H1 (cell line): ENCODE data around the gene CFAP61. TPM values are rescaled to one million over a fixed set of nuclear protein-coding genes. Genes with fewer than 3 reads are reported as not detected.

Experiments
- CTCF ChIA-PET: fragments of 300-600 bp; sonication (Branson Sonifier 250); formaldehyde crosslinking; loops from one replicate; lab custom pipeline; 2021; ENCODE audit not compliant: partially characterized antibody; lab: Charles Lee
- POLR2A ChIA-PET: fragments of 300-600 bp; sonication (Branson Sonifier 250); formaldehyde crosslinking; loops from one replicate; lab custom pipeline; 2021; ENCODE audit warnings: inconsistent platforms; ENCODE audit not compliant: partially characterized antibody; lab: Charles Lee
- DNase-seq, 2 experiments: peaks; one replicate each; pipeline versions ENCODE4 v3.0.0 to v3.0.0-alpha.2; 2010 to 2022; ENCODE audit warnings: low spot score in 2 of 2, low read depth in 1 of 2, mixed read lengths in 1 of 2
- FAIRE-seq: peaks from 2 replicates; lab custom pipeline; 2011; peaks lifted over from hg19 to GRCh38; lab: Jason Lieb, UNC
- H2AFZ ChIP-seq: 2 replicates; pipeline ENCODE4 v1.8.1; 2012; ENCODE audit warnings: low read length, inconsistent platforms
- H2AK5ac ChIP-seq: 2 replicates; pipeline ENCODE4 v1.6.1; 2013; ENCODE audit warnings: low read depth, low read length
- H2BK120ac ChIP-seq: replicated peaks from 2 replicates; pipeline ENCODE3; 2013; ENCODE audit warnings: low read depth, low read length, inconsistent platforms
- H2BK12ac ChIP-seq: 2 replicates; pipeline ENCODE4 v1.6.1; 2013; ENCODE audit warnings: low read depth, low read length
- H2BK15ac ChIP-seq: 2 replicates; pipeline ENCODE4 v1.6.1; 2013; ENCODE audit warnings: low read length
- H2BK20ac ChIP-seq: 2 replicates; pipeline ENCODE4 v1.6.1; 2013; ENCODE audit warnings: low read length
- H2BK5ac ChIP-seq: 2 replicates; pipeline ENCODE4 v1.6.1; 2013; ENCODE audit warnings: low read depth, low read length
- H3K14ac ChIP-seq: 2 replicates; pipeline ENCODE4 v1.6.1; 2013; ENCODE audit warnings: inconsistent platforms; ENCODE audit not compliant: insufficient read length
- H3K18ac ChIP-seq: 2 replicates; pipeline ENCODE4 v1.6.1; 2013; ENCODE audit warnings: low read length; ENCODE audit errors: extremely low read depth
- H3K23ac ChIP-seq: 2 replicates; pipeline ENCODE4 v1.6.1; 2013; ENCODE audit warnings: inconsistent platforms; ENCODE audit not compliant: insufficient read length
- H3K23me2 ChIP-seq: 2 replicates; pipeline ENCODE4 v1.6.1; 2013; ENCODE audit warnings: low read depth, low read length
- H3K27ac ChIP-seq: 2 replicates; pipeline ENCODE4 v1.6.1; 2011; ENCODE audit warnings: low read depth, low read length, inconsistent platforms
- H3K27me3 ChIP-seq, 4 experiments: replicated peaks in 1 of 4; 1 replicate in 1 of 4; 2 replicates in 3 of 4; pipeline versions ENCODE4 v1.6.1 to v1.8.1; 2011 to 2013; ENCODE audit warnings: low read length in 3 of 4, mild to moderate bottlenecking in 3 of 4, inconsistent platforms in 2 of 4, mixed read lengths in 2 of 4, moderate library complexity in 1 of 4; ENCODE audit not compliant: control insufficient read depth in 3 of 4, insufficient read depth in 3 of 4; ENCODE audit errors: extremely low read depth in 1 of 4
- H3K36me3 ChIP-seq, 4 experiments: 2 replicates each; pipeline versions ENCODE4 v1.6.1 to v1.8.1; 2011 to 2013; ENCODE audit warnings: mild to moderate bottlenecking in 4 of 4, low read length in 3 of 4, moderate library complexity in 2 of 4, control low read depth in 1 of 4, inconsistent platforms in 1 of 4; ENCODE audit not compliant: insufficient read depth in 4 of 4, control insufficient read depth in 2 of 4
- H3K4ac ChIP-seq: replicated peaks from 2 replicates; pipeline ENCODE3; 2013; ENCODE audit warnings: low read length, low read depth, mixed read lengths, inconsistent platforms; ENCODE audit not compliant: insufficient read length
- H3K4me1 ChIP-seq, 4 experiments: replicated peaks in 1 of 4; 1 replicate in 1 of 4; 2 replicates in 3 of 4; pipeline versions ENCODE4 v1.6.1 to v1.8.1; 2011 to 2013; ENCODE audit warnings: low read length in 3 of 4, inconsistent platforms in 2 of 4, mixed read lengths in 1 of 4; ENCODE audit not compliant: insufficient read depth in 4 of 4, control insufficient read depth in 3 of 4
- H3K4me2 ChIP-seq, 2 experiments: 2 replicates each; pipeline versions ENCODE4 v1.6.1 to v1.8.1; 2011 to 2013; ENCODE audit warnings: low read depth in 2 of 2, low read length in 2 of 2, control low read depth in 1 of 2, inconsistent platforms in 1 of 2, mild to moderate bottlenecking in 1 of 2; ENCODE audit not compliant: insufficient read depth in 1 of 2
- H3K4me3 ChIP-seq, 4 experiments: fragments of 200-600, 300-600 bp in 1 of 4; sonication (generic), shearing (Covaris generic), sonication (Bioruptor Twin) in 1 of 4; 2 replicates each; pipeline versions ENCODE4 v1.5.1 to v1.8.1; 2011 to 2016; ENCODE audit warnings: low read length in 4 of 4, low read depth in 3 of 4, control low read depth in 2 of 4, inconsistent platforms in 2 of 4, mild to moderate bottlenecking in 2 of 4, mixed read lengths in 1 of 4, moderate library complexity in 1 of 4; ENCODE audit not compliant: insufficient read depth in 2 of 4; ENCODE audit errors: extremely low read depth in 1 of 4
- H3K56ac ChIP-seq: replicated peaks from 2 replicates; pipeline ENCODE3; 2013; ENCODE audit warnings: low read depth, mild to moderate bottlenecking, mixed read lengths, low read length, inconsistent platforms; ENCODE audit not compliant: insufficient read length
- H3K79me1 ChIP-seq: 2 replicates; pipeline ENCODE4 v1.6.1; 2013; ENCODE audit warnings: low read depth, low read length, control low read depth
- H3K79me2 ChIP-seq, 2 experiments: 2 replicates each; pipeline versions ENCODE4 v1.6.1 to v1.8.1; 2012 to 2013; ENCODE audit warnings: low read length in 2 of 2, mild to moderate bottlenecking in 2 of 2, inconsistent platforms in 1 of 2; ENCODE audit not compliant: insufficient read depth in 2 of 2, control insufficient read depth in 1 of 2
- H3K9ac ChIP-seq, 4 experiments: replicated peaks in 1 of 4; 1 replicate in 1 of 4; 2 replicates in 3 of 4; pipeline versions ENCODE4 v1.6.1 to v1.8.1; 2011 to 2013; ENCODE audit warnings: low read depth in 3 of 4, low read length in 3 of 4, control low read depth in 2 of 4, mild to moderate bottlenecking in 2 of 4, moderate library complexity in 2 of 4, inconsistent platforms in 1 of 4; ENCODE audit errors: extremely low read depth in 1 of 4
- H3K9me3 ChIP-seq, 2 experiments: 2 replicates each; pipeline versions ENCODE4 v1.6.1 to v1.8.1; 2012 to 2013; ENCODE audit warnings: mild to moderate bottlenecking in 2 of 2, moderate library complexity in 2 of 2, control low read depth in 1 of 2, inconsistent platforms in 1 of 2, low read depth in 1 of 2, low read length in 1 of 2, mixed read lengths in 1 of 2; ENCODE audit not compliant: insufficient read depth in 2 of 2
- H4K20me1 ChIP-seq, 2 experiments: replicated peaks in 1 of 2; 2 replicates each; pipeline versions ENCODE3 to v1.8.1; 2011 to 2013; ENCODE audit warnings: inconsistent platforms in 2 of 2, low read length in 2 of 2, mild to moderate bottlenecking in 1 of 2; ENCODE audit not compliant: insufficient read depth in 2 of 2, control insufficient read depth in 1 of 2
- H4K5ac ChIP-seq: 2 replicates; pipeline ENCODE4 v1.6.1; 2013; ENCODE audit warnings: low read length, low read depth, mixed read lengths, inconsistent platforms; ENCODE audit not compliant: insufficient read length
- H4K8ac ChIP-seq: 2 replicates; pipeline ENCODE4 v1.8.0; 2013; ENCODE audit warnings: mild to moderate bottlenecking, moderate library complexity, low read length, inconsistent platforms; ENCODE audit not compliant: insufficient read depth; ENCODE audit errors: extremely low read depth
- H4K91ac ChIP-seq: replicated peaks from 2 replicates; pipeline ENCODE3; 2013; ENCODE audit warnings: low read length, mixed read lengths, inconsistent platforms; ENCODE audit not compliant: insufficient read length
- BCL11A ChIP-seq, 2 experiments: IDR thresholded peaks; one replicate each; pipeline ENCODE4 v1.6.1; 2011; ENCODE audit warnings: low read depth in 2 of 2, low read length in 2 of 2, mild to moderate bottlenecking in 2 of 2
- POLR2AphosphoS5 ChIP-seq: IDR thresholded peaks from 2 replicates; pipeline ENCODE4 v1.6.1; 2011; ENCODE audit warnings: low read depth, low read length
- SIN3A ChIP-seq, 2 experiments: IDR thresholded peaks in 1 of 2; conservative IDR thresholded peaks in 1 of 2; 2 replicates each; pipeline ENCODE4 v1.6.1; 2011 to 2012; ENCODE audit warnings: low read length in 2 of 2, improper control_type of control experiment in 1 of 2, low read depth in 1 of 2, mild to moderate bottlenecking in 1 of 2
- YY1 ChIP-seq: IDR thresholded peaks from 2 replicates; pipeline ENCODE4 v1.6.1; 2011; ENCODE audit warnings: low read depth, mild to moderate bottlenecking, low read length
- WGBS, 2 experiments: shearing (Covaris generic) in 1 of 2; methylation state at CpG; one replicate each; pipeline versions ENCODE4 v1.1.6 to v1.1.7; 2013 to 2015; ENCODE audit warnings: low lambda C conversion rate in 2 of 2, mixed read lengths in 2 of 2, inconsistent platforms in 1 of 2, low coverage in 1 of 2, missing lambda C conversion rate in 1 of 2; ENCODE audit not compliant: insufficient replicate concordance in 2 of 2, insufficient coverage in 1 of 2, insufficient read length in 1 of 2; ENCODE audit errors: extremely low coverage in 1 of 2, missing lambda C conversion rate in 1 of 2; 5-methylcytosine and 5-hydroxymethylcytosine counted together
- polyA plus RNA-seq, 7 experiments: library from polyadenylated mRNA; depleted of rRNA in 3 of 7; stranded (reverse) in 5 of 7; unstranded in 2 of 7; fragments of >200 nt in 5 of 7; fragments of 200-250 nt in 2 of 7; gene quantifications; 1 replicate in 5 of 7; 2 replicates in 1 of 7; 4 replicates in 1 of 7; pipeline versions ENCODE4 v1.2.1 to v1.2.3, GENCODE V29; 2011 to 2013; ENCODE audit warnings: missing spikeins in 2 of 7, mixed read lengths in 2 of 7
- total RNA-seq: library from RNA; stranded (reverse); fragmentation: NEBNext Ultra II Directional; extraction: Animal tissue kit (Norgen Biotek cat#: 25700); gene quantifications from 2 replicates; pipeline ENCODE4 v1.2.1, GENCODE V29; 2021

The CFAP61 gene
- total and polyA plus RNA-seq, 2 of the 8 experiments (the other 6 are each of a cell fraction or from before 2014, with no cell fraction given) = 0.29 to 0.61 TPM

GRCh38 chr20:20343932-20344331, 291.6 kb downstream of the CFAP61 start:
- no peaks in the 10 kb centered on the region for H3K79me1 ChIP-seq
- no peak overlapping the region for H2BK12ac ChIP-seq
- no peak overlapping the region for H3K4me3 ChIP-seq
- no peaks in the 10 kb centered on the region for H3K79me2 ChIP-seq
- no peak overlapping the region for H3K56ac ChIP-seq
- TF ChIP-seq BCL11A (IDR thresholded peaks at IDR 0.05; ENCODE audit: low read depth in 2 of 2, low read length in 2 of 2) (no peak), SIN3A (conservative IDR thresholded peaks at IDR 0.05 in 1 of 2, IDR thresholded peaks at IDR 0.05 in 1 of 2; ENCODE audit: low read depth in 1 of 2, low read length in 2 of 2) (no peak), POLR2AphosphoS5 (no peak), YY1 (no peak)
- 89% methylated on average over 7 of the region's 7 CpGs; no CpG with 5 or more reads in 1 of the 2 experiments for WGBS, 2 experiments
- no peaks in the 10 kb centered on the region for H3K9me3 ChIP-seq
- no peak overlapping the region for H2BK5ac ChIP-seq
- no peak overlapping the region for H2AFZ ChIP-seq
- POLR2A ChIA-PET = no interaction called here
- H3K4me2 ChIP-seq = no peak overlapping the region
- H4K20me1 ChIP-seq = no peaks in the 10 kb centered on the region
- H3K23ac ChIP-seq = no peak overlapping the region
- H3K14ac ChIP-seq = no peak overlapping the region
- no peak overlapping the region for H2BK120ac ChIP-seq
- H3K36me3 ChIP-seq = no peaks in the 10 kb centered on the region
- H2BK15ac ChIP-seq = no peak overlapping the region
- no peak overlapping the region for H4K8ac ChIP-seq
- H3K27me3 ChIP-seq = no peaks in the 10 kb centered on the region
- H2AK5ac ChIP-seq = no peak overlapping the region
- no peak overlapping the region for H4K5ac ChIP-seq
- H3K4me1 ChIP-seq = no peaks in the 10 kb centered on the region
- no peaks in the 10 kb centered on the region for H3K23me2 ChIP-seq
- no peak overlapping the region for H3K27ac ChIP-seq
- FAIRE-seq = no peak
- H3K4ac ChIP-seq = no peak overlapping the region
- H4K91ac ChIP-seq = no peak overlapping the region
- H3K18ac ChIP-seq = no peak overlapping the region
- DNase-seq = no peak
- no peak overlapping the region for H2BK20ac ChIP-seq
- CTCF ChIA-PET = interaction anchor here (1.3 kb wide), 1 partner anchor 66 kb away, joined by 3 read pairs; no protein-coding TSS in a partner anchor
- no peak overlapping the region for H3K9ac ChIP-seq
